HTR-8/SVneo (cell line): ENCODE data around the gene HSPA14.
"Not testable (repeated sequence)": the region's sequence is repeated elsewhere in the genome, so short reads cannot be mapped to it uniquely, and the experiment has no call there.

ENCODE experiments used
- DNase-seq: peaks from one replicate; pipeline ENCODE4 v3.0.0; 2011; ENCODE audit warnings: low spot score, mixed read lengths; ENCODE audit not compliant: insufficient read length
- FAIRE-seq: peaks from 2 replicates; lab custom pipeline; 2011; peaks lifted over from hg19 to GRCh38; lab: Jason Lieb, UNC

Gene HSPA14

DNA sequence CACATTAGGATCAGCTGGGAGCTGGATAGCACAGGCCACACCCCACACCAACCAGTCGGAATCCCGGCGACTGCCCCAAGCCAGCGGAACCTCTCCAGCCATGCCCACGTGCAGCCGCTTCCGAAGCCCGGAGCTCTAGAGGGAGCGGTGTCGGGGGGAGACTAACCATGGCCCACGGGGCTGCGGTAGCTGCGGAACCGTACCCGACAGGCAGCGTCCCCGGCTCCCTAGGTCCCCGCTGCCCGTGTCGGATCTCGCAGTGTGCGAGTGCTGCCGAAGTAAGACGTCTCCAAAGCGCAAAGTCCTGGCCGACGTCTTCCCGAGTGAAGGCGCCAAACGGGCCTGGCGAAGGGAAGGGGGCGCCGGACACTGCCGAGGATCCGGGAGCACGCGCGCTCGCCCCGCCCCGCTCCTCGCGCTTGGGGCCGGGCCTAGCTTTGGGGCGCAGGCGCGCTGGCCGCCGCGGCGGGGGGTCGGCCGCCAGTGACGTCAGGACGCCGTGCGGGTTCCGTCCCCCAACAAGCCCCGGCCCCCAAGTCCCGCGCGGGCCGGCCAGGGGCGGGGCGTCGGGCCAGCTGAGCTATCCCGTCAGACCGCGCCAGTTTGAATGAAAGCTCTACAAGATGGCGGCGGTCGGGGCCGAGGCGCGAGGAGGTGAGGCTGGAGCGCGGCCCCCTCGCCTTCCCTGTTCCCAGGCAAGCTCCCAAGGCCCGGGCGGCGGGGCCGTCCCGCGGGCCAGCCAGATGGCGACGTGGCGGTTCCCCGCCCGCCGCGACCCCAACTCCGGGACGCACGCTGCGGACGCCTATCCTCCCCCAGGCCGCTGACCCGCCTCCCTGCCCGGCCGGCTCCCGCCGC is 40.4 kb downstream of the HSPA14 start, which contains the start of gene SUV39H2:
Gene SUV39H2 (plus strand): TSS at position 601 of the 858 bp plus-strand sequence. CDS start 23 bp downstream, at position 624.
- peak; percentile 92 for FAIRE-seq
- peak; percentile 93 for DNase-seq

DNA sequence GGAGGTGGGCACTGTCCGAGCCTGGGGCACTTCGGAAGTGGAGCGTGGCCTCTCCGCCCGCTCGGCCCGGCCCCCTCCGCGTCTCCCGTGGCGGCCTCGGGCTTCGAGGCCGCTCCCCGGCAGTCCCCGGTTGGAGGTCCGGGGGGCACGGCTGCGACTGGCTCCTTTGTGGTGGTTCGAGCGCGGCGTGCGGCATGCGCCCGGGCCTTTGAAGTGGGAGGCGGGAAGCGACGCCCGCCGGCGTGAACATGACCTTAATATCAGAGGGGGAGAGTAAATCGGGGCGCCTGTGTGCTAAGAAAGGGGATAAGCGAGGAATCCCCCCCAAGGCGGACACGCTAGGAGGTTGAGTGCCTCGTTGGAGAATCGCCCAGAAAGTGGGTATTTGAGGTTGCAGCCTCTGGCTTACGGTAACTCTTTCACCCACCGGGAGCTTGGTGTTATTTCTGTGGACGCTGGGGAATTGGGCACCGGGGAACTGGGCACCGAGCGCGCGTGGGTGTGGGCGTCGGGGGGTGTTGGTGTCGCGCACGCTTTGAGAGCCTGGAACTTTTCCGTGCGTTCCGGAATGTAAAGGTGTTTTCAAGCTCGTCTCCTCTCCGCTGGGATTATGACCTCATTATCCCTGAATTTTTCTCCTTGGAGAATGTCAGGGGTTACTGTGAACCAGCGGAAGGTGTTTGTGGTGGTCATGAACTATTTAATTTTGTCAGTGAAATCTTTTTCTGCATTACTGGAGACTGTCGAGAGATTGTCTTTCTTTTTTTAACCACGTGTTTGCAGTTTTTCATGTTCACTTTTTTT is 41.2 kb downstream of the HSPA14 start:
- FAIRE-seq (no peak), DNase-seq (peak; percentile 10)

DNA sequence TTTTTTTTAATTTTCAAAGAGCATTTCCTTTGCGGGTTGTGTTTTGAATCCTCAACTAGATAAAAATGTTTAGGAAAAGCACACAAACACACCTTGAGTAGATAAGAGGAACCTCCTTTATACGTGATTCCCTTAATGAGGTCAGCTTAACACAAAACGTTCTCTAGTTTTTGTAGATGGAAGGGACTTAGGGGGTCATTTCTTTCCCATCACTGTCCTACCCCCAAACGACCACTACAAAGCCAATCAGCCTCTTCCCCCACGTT is 41.8 kb downstream of the HSPA14 start:
- FAIRE-seq: no peak
- DNase-seq: no peak

DNA sequence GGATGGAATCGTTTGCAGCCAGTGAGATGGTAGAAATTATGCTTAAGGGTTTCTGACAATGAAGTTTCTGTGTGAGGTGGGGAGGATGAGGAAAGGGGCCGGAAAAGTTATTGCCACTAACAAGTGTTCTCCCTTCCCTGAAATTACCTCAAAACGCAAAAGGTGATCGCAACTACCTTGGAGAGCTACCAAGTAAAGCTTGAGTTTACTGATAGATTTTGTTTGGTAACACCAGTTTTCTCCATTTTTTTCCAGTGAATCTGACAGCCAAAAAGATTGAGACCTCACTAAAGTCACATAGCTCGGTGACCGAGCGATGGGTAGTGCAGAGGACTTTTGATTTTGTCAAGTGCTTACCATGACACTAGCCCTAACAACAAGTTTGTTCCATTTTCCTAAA is 42.1 kb downstream of the HSPA14 start:
- DNase-seq (no peak), FAIRE-seq (no peak)

DNA sequence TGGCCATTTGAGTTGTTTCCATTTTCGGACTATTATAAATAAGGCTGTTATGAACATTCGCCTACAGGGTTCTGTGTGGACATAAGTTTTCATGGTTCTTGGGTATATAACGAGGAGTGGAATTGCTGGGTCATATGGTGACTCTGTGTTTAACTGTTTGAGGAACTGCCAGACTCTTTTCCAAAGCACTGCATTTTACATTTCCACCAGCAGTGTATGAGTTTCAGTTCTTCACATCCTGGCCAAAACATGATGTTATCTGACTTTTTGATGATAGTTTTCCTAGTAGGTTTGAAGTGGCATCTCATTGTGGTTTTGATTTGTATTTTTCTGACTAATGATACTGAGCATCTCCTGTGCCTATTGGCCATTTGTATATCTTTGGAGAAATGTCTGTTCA is 46.0 kb downstream of the HSPA14 start:
- DNase-seq (no peak), FAIRE-seq (no peak)

DNA sequence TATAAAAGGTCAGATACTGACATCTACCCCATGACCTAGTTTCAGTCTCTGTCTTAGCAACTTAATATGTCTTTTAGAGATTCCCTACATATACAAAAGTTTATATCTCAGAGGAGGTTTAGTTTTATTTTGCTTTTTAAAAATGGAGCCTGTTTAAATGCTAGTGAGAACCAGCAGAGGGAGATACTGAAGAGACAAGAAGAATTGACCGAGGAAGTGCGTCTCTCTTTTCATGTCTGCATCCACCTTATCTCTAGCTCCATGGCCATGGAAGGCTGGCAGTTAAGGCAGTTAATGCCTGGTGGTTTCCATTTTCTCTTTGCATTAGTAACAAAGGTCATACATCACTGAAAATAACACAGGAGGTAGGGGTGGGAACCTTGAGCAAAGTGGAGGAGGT is 51.2 kb downstream of the HSPA14 start:
- DNase-seq (no peak), FAIRE-seq (no peak)

DNA sequence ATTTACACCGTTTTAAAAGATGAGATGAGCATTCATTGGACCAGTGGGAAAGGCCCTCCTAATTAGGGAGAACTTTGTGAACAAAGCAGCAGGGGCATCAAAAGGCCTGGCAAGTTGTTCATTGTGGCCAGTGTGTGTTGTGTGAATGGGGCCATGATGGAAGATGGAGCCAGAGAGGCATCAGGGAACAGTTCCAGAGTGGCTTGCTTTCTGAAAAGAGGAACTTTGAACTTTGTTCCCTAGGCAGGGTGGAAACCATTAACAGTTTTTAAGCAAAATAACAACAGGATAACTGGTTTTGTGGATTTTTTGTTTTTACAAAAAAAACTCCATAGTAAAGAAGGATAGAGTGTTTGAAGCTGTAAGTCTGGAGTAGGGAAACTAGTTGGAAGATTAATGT is 53.0 kb downstream of the HSPA14 start:
- FAIRE-seq (no peak), DNase-seq (no peak)

DNA sequence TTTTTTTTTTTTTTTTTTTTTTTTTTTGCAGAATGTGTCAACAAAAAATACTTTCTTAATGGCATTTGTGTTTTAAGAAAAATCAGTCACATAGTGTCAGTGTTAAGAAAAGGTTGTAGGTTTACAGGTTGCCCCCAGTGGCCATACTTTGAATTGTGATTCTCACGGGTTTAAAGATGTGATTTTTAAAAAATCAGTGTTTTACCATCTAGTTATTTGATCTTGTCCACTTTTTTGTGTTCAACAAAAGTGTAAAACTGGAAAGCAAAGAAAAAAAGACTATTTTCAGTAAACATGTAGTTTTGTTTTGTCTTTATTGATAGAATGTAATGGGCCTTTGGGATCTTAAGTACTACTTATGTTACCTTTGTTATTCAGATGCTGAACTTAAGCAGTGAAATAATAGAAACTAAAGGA is 66.2 kb downstream of the HSPA14 start:
- DNase-seq: peak; percentile 26
- no peak for FAIRE-seq

DNA sequence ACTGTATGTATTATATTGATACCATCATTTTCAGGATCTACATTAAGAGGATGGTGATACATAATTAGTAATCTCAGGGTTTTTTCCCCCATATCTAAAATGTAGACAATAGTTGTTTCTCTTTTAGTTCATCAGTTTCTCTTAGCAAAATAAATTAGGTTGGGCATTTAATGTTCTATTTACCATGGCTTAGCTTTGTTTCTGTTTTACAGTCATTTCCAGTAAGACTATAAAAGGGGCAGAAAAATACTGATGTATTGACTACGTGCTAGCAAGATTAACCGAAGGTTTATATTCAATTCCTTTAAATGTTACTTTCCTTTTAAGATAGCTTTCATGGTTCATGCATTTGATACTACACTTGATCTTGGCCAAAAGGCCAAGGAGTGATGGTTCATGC is 66.8 kb downstream of the HSPA14 start:
- no peak for DNase-seq
- FAIRE-seq: no peak

DNA sequence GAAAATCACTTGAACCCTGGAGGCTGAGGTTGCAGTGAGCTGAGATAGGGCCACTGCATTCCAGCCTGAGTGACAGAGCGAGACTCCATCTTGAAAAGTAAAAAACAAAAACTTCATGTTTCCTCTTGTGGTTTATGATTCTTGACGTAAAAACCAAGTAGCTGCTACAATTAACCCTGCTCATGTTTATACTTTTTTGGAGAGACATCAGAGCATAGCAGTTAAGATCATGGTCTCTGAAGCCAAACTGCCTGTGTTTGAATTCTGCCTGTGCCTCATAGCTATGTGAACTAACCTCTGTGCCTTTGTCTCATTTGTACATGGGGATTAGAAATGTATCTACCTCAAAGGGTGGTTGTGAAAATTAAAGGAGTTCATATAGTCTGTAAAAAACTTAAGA is 67.8 kb downstream of the HSPA14 start:
- FAIRE-seq (no peak), DNase-seq (no peak)

DNA sequence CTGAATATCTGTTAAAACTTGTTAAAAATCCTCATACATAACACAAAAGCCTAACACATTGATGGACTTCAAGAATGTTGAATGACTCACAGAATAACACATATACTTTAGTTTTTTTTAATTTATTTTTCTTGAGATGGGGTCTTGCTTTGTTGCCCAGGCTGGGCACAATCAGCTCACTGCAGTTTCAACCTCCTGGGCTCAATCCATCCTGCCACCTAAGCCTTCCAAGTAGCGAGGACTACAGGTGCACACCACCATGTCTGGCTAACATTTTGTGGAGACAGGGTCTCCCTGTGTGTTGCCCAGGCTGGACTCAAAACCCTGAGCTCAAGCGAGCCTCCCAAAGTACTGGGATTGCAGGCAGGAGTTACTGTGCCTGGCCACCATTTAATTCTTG is 68.7 kb downstream of the HSPA14 start:
- DNase-seq (no peak), FAIRE-seq (no peak)

DNA sequence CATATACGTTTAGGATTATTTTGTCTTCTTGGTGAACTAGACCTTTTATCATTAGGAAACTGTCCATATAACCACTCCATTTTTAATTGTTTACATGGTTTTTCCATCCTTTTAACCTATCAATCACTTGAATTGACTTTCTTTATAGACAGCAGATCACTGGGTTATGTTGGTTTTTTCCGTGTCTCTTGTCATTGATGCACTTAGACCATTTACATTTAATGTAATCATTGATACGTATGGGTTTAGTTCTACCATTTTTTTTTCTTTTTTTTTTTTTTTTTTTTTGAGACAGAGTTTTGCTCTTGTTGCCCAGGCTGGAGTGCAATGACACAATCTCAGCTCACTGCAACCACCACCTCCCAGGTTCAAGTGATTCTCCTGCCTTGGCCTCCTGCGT is 69.5 kb downstream of the HSPA14 start:
- DNase-seq, FAIRE-seq: not testable (repeated sequence)

DNA sequence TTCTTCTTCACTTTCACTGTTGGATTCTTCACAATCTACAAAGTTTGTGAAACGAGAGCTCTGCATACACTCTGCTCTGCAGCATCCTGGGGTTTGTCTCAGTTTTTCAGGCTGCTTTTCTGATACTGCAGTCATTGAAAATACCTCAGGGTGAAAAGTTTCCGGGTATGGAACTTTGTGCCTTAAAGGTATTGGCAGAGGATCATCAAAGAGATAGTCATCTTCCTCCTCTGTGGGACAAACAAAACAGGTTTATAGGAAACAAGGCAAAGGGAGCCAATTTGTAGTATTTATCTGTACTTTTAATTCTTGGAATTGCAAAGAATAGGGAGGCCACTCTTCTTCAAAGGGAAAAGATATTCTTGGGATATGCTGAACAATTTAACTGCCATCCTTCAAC is 71.0 kb downstream of the HSPA14 start:
- DNase-seq (no peak), FAIRE-seq (no peak)

DNA sequence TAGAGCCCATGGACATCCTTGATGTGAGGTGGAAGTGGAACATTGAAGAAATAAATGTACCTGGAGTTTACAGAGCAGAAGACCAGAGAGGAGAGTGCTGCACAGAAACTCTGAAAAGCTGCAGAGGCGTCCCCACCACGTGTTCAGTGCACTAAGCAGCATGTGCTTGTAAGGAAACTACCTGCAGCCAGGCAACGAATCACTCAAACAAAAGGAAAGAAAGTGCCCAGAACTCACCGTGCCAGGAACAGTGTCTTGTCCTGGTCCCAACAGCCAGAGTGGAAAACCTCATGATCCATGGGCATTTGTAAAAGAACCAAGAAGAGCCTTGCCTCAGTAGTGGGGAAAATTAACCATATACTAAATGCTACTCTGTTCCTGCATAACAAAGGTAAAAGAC is 72.8 kb downstream of the HSPA14 start:
- no peak for DNase-seq
- FAIRE-seq: no peak

DNA sequence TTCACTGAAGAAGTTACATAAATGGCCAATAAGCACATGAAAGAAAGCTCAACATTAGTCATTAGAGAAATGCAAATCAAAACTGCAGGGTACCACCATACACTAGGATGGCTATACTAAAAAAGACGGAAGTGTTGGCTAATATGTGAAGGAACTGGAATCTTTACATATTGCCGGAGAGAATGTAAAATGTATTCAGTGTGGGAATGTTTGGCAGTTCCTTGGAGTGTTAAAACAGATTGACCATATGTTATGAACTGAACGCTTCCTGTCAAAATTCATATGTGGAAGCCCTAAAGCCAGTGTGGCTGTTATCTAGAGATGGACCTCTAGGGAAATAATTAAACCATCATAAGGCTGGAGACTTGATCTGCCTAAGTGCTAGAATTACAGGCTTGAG is 73.7 kb downstream of the HSPA14 start:
- DNase-seq: no peak
- FAIRE-seq: no peak

DNA sequence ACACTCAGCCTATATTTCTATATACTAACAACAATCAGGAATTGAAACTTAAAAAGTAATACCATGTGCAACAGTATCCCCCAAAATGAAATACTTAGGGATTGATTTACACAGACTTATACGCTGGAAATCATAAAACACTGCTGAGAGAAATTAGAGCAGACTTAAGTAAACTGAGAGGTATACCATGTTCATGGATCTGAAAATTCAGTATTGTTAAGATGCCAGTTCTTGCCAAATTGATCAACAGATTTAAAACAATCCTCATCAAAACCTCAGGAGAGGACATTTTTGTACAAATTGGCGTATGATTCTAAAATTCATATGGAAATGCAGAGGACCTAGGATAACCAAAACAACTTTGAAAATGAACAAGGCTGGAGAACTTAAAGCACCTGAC is 78.5 kb downstream of the HSPA14 start:
- no peak for FAIRE-seq

DNA sequence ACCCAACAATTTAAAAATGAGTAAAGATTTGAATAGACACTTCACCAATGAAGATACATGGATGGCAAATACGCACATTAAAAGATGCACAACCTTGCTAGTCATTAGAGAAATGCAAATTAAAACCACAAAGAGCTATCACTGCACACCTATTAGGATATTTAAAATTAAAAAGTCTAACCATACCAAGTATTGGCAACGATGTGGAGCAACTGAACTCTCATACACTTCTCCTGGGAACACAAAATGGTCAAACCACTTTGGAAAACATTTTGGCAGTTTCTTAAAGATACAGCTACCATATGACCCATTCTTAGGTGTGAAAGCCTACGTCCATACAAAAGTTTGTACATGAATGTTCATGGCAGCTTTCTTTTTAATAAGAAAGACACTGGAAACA is 79.7 kb downstream of the HSPA14 start:
- no peak for FAIRE-seq
- no peak for DNase-seq

More for the DNA sequence above, 78.5 kb downstream of the HSPA14 start:
- no peak for DNase-seq

DNA sequence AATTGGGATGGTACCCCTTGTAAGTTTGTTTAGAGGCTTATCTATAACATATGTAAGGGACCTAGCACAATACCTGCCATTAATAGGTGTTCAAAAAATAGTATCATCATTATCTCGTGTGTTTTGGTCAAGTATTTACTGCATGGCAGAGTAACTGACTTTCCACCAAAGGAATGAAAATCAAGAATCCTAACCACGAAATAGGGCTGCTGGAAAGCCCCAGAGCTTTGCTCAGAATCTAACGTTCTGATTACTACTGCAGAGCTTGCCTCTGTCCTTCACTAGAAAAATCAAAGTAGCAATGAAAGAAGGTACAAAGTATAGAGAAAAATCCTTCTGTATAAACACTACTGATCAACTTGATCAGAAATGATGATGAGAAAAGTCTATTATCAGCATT is 80.9 kb downstream of the HSPA14 start:
- no peak for DNase-seq
- no peak for FAIRE-seq
